SK-N-SH (cell line): Measurements from ENCODE around the gene KLHDC10. TPM values are rescaled to one million over a fixed set of nuclear protein-coding genes. Genes with fewer than 3 reads are reported as not detected.

ENCODE experiments used
- polyA plus RNA-seq, 3 experiments: library from polyadenylated mRNA; depleted of rRNA; stranded (reverse); fragments of >200 nt; gene quantifications; 2 replicates each; pipeline ENCODE4 v1.2.3, GENCODE V29; 2012
- small RNA-seq, 7 experiments: library from RNA; depleted of rRNA; stranded (forward); fragments of <200 nt; gene quantifications; one replicate each; pipeline ENCODE3, GENCODE V24; 2012

Gene KLHDC10
- polyA plus RNA-seq, 1 of the 3 experiments (the other 2 are of a cell fraction): 15.9 TPM

Small RNAs within 50 kb of the gene (small RNA-seq; reads per million reads assigned to genes)
- gene RNA5SP245: 0 reads per million in 7 experiments

Other genes starting within 250 kb of the KLHDC10 start
- 129 and 162 TPM in 2 replicates for gene UBE2H, start 117.6 kb upstream of the KLHDC10 start, polyA plus RNA-seq (2012; rRNA removed)
- gene ZC3HC1, start 19.2 kb upstream of the KLHDC10 start, polyA plus RNA-seq (2012; rRNA removed): 36.7 and 41.8 TPM in 2 replicates
- 14.9 and 18.2 TPM in 2 replicates for gene TMEM209, start 134.9 kb downstream of the KLHDC10 start, polyA plus RNA-seq (2012; rRNA removed)
- not detected in 2 replicates for gene SSMEM1, start 137.3 kb downstream of the KLHDC10 start, polyA plus RNA-seq (2012; rRNA removed)
- gene CPA2, start 196.3 kb downstream of the KLHDC10 start, polyA plus RNA-seq (2012; rRNA removed): 0.03 TPM in 1 of 2 replicates, not detected in the other
- gene CPA4, start 222.6 kb downstream of the KLHDC10 start, polyA plus RNA-seq (2012; rRNA removed): 176 and 243 TPM in 2 replicates